ENCODE results near the gene CDK5RAP2.
A peak's percentile ranks its signal among the peaks of the same experiment; 100 is the strongest.
"Not testable (repeated sequence)": the region's sequence is repeated elsewhere in the genome, so short reads cannot be mapped to it uniquely, and the experiment has no call there.

The CDK5RAP2 gene

GRCh38 chr9:120524863-120525262, 55.1 kb downstream of the CDK5RAP2 start:
- Histone ChIP-seq H3K9me3 (ENCODE audit: insufficient read depth, low read depth, low read length) (no peaks in the 10 kb centered on the region), H3K9ac (ENCODE audit: low read depth, low read length) (no peak overlapping the region), H3K27me3 (ENCODE audit: insufficient read depth, low read length) (no peaks in the 10 kb centered on the region), H3K36me3 (ENCODE audit: insufficient read depth, low read depth, low read length) (peaks cover 86% of the 10 kb centered on the region), H3K4me3 (ENCODE audit: low read length) (peak overlapping the region; percentile 20; the same call in 1 of the 2 replicates), H3K4me1 (ENCODE audit: insufficient read depth, low read length) (peaks cover 28% of the 10 kb centered on the region; the same call in 1 of the 2 replicates), H3K27ac (ENCODE audit: low read length) (no peak overlapping the region)

GRCh38 chr9:120524038-120524437, 55.9 kb downstream of the CDK5RAP2 start:
- Histone ChIP-seq H3K9ac (ENCODE audit: low read depth, low read length) (no peak overlapping the region), H3K36me3 (ENCODE audit: insufficient read depth, low read depth, low read length) (peaks cover 83% of the 10 kb centered on the region), H3K4me3 (ENCODE audit: low read length) (no peak overlapping the region), H3K27ac (ENCODE audit: low read length) (no peak overlapping the region), H3K9me3 (ENCODE audit: insufficient read depth, low read depth, low read length) (no peaks in the 10 kb centered on the region), H3K27me3 (ENCODE audit: insufficient read depth, low read length) (no peaks in the 10 kb centered on the region), H3K4me1 (ENCODE audit: insufficient read depth, low read length) (peaks cover 19% of the 10 kb centered on the region; the same call in 1 of the 2 replicates)

- Histone ChIP-seq H3K4me1 (ENCODE audit: insufficient read depth, low read length) (peaks cover 8% of the 10 kb centered on the region; the same call in 1 of the 2 replicates), H3K9ac (ENCODE audit: low read depth, low read length) (no peak overlapping the region), H3K27me3 (ENCODE audit: insufficient read depth, low read length) (no peaks in the 10 kb centered on the region), H3K36me3 (ENCODE audit: insufficient read depth, low read depth, low read length) (peaks cover 79% of the 10 kb centered on the region), H3K4me3 (ENCODE audit: low read length) (no peak overlapping the region), H3K9me3 (ENCODE audit: insufficient read depth, low read depth, low read length) (no peaks in the 10 kb centered on the region), H3K27ac (ENCODE audit: low read length) (no peak overlapping the region)
Measured at GRCh38 chr9:120522558-120522957, 57.4 kb downstream of the CDK5RAP2 start.

DNA sequence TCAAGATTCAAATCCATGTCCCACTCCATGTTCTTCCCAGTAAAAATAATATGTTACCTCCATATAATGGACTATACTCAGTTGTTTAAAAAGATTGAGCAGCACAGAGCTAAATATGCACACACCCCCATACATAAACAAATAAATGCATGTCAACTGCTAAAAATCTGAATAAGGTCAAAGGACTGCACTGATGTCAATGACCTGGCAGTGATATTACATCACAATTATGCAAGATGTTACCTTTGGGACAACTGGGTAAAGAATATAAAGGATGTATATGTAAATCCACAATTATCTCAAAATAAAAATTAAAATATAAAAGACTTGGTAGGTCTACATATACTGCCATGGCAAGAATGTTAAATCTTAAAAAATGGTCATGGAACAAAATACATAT, 57.9 kb downstream of the CDK5RAP2 start:
- Histone ChIP-seq H3K4me3 (ENCODE audit: low read length) (no peak overlapping the region), H3K9me3 (ENCODE audit: insufficient read depth, low read depth, low read length) (no peaks in the 10 kb centered on the region), H3K27ac (ENCODE audit: low read length) (no peak overlapping the region), H3K36me3 (ENCODE audit: insufficient read depth, low read depth, low read length) (peaks cover 79% of the 10 kb centered on the region), H3K4me1 (ENCODE audit: insufficient read depth, low read length) (peaks cover 8% of the 10 kb centered on the region; the same call in 1 of the 2 replicates), H3K9ac (ENCODE audit: low read depth, low read length) (no peak overlapping the region), H3K27me3 (ENCODE audit: insufficient read depth, low read length) (no peaks in the 10 kb centered on the region)

- peaks cover 8% of the 10 kb centered on the region; the same call in 1 of the 2 replicates for H3K4me1 ChIP-seq (ENCODE audit: insufficient read depth, low read length)
- peaks cover 76% of the 10 kb centered on the region for H3K36me3 ChIP-seq (ENCODE audit: insufficient read depth, low read depth, low read length)
- no peak overlapping the region for H3K27ac ChIP-seq (ENCODE audit: low read length)
- H3K4me3 ChIP-seq (ENCODE audit: low read length) = no peak overlapping the region
- no peak overlapping the region for H3K9ac ChIP-seq (ENCODE audit: low read depth, low read length)
- no peaks in the 10 kb centered on the region for H3K27me3 ChIP-seq (ENCODE audit: insufficient read depth, low read length)
- H3K9me3 ChIP-seq (ENCODE audit: insufficient read depth, low read depth, low read length) = no peaks in the 10 kb centered on the region
Measured at GRCh38 chr9:120521101-120521500, 58.9 kb downstream of the CDK5RAP2 start.

DNA sequence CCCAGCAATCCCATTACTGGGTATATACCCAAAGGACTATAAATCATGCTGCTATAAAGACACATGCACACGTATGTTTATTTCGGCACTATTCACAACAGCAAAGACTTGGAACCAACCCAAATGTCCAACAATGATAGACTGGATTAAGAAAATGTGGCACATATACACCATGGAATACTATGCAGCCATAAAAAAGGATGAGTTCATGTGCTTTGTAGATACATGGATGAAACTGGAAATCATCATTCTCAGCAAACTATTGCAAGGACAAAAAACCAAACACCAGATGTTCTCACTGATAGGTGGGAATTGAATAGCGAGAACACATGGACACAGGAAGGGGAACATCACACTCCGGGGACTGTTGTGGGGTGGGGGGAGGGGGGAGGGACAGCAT, 64.0 kb downstream of the CDK5RAP2 start:
- not testable (repeated sequence) for H3K27me3 ChIP-seq (ENCODE audit: insufficient read depth, low read length); H3K9me3 ChIP-seq (ENCODE audit: insufficient read depth, low read depth, low read length); H3K9ac ChIP-seq (ENCODE audit: low read depth, low read length); H3K4me3 ChIP-seq (ENCODE audit: low read length); H3K27ac ChIP-seq (ENCODE audit: low read length); H3K4me1 ChIP-seq (ENCODE audit: insufficient read depth, low read length)
- peaks cover 61% of the 10 kb centered on the region for H3K36me3 ChIP-seq (ENCODE audit: insufficient read depth, low read depth, low read length)

- H3K9me3 ChIP-seq (ENCODE audit: insufficient read depth, low read depth, low read length); H3K4me1 ChIP-seq (ENCODE audit: insufficient read depth, low read length); H3K27ac ChIP-seq (ENCODE audit: low read length); H3K9ac ChIP-seq (ENCODE audit: low read depth, low read length); H3K27me3 ChIP-seq (ENCODE audit: insufficient read depth, low read length); H3K4me3 ChIP-seq (ENCODE audit: low read length): not testable (repeated sequence)
- H3K36me3 ChIP-seq (ENCODE audit: insufficient read depth, low read depth, low read length) = peaks cover 63% of the 10 kb centered on the region
Measured at GRCh38 chr9:120515481-120515880, 64.5 kb downstream of the CDK5RAP2 start.

GRCh38 chr9:120514405-120514804, 65.6 kb downstream of the CDK5RAP2 start:
- Histone ChIP-seq H3K4me1 (ENCODE audit: insufficient read depth, low read length) (no peaks in the 10 kb centered on the region), H3K4me3 (ENCODE audit: low read length) (no peak overlapping the region), H3K36me3 (ENCODE audit: insufficient read depth, low read depth, low read length) (peaks cover 67% of the 10 kb centered on the region), H3K27ac (ENCODE audit: low read length) (no peak overlapping the region), H3K9me3 (ENCODE audit: insufficient read depth, low read depth, low read length) (no peaks in the 10 kb centered on the region), H3K27me3 (ENCODE audit: insufficient read depth, low read length) (no peaks in the 10 kb centered on the region), H3K9ac (ENCODE audit: low read depth, low read length) (no peak overlapping the region)

DNA sequence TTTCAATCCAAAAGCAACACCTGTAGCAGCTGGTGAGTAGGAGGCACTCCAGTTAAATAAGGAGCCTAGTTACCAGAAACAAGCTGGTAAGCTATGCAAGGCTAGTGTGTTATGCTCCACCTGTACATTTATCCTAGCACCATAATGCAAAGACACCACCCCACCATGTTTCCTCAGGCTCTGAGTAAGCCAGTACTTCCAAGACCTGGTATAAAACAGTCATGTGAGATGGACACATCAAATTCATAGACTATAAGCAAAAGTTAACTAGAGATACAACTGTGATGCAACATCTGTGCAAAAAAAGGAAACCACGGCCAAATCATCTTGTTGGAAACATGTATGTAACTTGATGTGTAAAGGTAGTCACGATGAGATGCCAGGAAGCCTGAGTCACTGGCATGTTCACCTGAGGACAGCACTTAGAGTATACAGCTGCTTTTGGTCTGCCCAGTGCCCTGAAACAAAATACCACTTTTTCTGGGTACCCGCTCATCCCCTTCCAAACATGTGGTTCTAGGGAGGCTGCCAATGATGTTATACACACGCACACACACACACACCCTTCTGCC, 66.1 kb downstream of the CDK5RAP2 start:
- Histone ChIP-seq H3K9ac (ENCODE audit: low read depth, low read length) (no peak overlapping the region), H3K9me3 (ENCODE audit: insufficient read depth, low read depth, low read length) (no peaks in the 10 kb centered on the region), H3K4me1 (ENCODE audit: insufficient read depth, low read length) (no peaks in the 10 kb centered on the region), H3K4me3 (ENCODE audit: low read length) (no peak overlapping the region), H3K27me3 (ENCODE audit: insufficient read depth, low read length) (no peaks in the 10 kb centered on the region), H3K36me3 (ENCODE audit: insufficient read depth, low read depth, low read length) (peaks cover 67% of the 10 kb centered on the region), H3K27ac (ENCODE audit: low read length) (no peak overlapping the region)

DNA sequence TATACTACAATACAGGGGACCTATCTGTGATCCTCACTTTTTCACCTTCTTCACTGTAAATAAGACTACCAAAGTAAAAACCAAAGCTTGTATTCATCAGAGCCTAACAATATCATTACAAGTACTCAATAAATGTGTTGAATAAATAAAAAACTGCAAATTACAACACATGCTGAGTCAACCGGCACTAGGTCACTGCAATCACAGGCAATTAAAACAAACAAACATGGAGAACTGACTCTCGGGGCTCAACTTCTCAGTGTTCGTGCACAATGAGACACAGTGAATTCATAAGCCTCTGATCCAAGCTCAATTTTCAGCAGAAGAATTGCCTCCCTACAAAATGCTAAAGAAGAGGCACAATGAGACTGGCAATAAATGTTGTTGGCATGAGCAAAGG, 69.2 kb downstream of the CDK5RAP2 start:
- H3K9ac ChIP-seq (ENCODE audit: low read depth, low read length) = no peak overlapping the region
- H3K27me3 ChIP-seq (ENCODE audit: insufficient read depth, low read length) = no peaks in the 10 kb centered on the region
- peaks cover 63% of the 10 kb centered on the region for H3K36me3 ChIP-seq (ENCODE audit: insufficient read depth, low read depth, low read length)
- H3K27ac ChIP-seq (ENCODE audit: low read length) = no peak overlapping the region
- peaks cover 5% of the 10 kb centered on the region; the same call in 1 of the 2 replicates for H3K9me3 ChIP-seq (ENCODE audit: insufficient read depth, low read depth, low read length)
- H3K4me1 ChIP-seq (ENCODE audit: insufficient read depth, low read length) = no peaks in the 10 kb centered on the region
- H3K4me3 ChIP-seq (ENCODE audit: low read length) = no peak overlapping the region

DNA sequence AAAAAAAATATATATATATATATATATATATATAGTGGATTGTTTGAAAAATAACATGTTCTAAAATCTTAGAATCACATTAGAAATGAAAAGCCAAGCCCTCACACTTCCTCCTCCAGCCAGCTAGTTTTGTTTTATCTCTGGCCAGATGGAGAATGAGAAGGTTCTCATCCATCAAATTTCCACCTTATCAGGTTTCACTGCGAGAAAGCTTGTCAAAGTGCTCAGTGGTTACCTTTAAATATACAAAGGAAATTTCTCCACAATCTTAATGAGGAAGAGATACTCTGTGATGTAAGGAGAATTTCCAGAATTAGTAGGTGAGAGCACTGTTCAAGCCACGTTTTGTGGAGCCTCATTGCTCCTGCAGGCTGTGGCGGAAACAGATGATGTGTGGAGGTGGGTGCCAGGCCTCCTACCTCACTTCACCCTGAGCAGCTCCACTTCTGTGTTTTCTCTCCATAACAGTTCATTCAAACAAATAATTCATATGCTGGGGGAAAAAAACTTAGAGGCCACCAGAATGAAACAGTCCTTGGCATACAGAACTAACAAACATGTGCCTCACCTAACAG, 71.9 kb downstream of the CDK5RAP2 start:
- H3K27ac ChIP-seq (ENCODE audit: low read length) = no peak overlapping the region
- H3K27me3 ChIP-seq (ENCODE audit: insufficient read depth, low read length) = no peaks in the 10 kb centered on the region
- no peak overlapping the region for H3K4me3 ChIP-seq (ENCODE audit: low read length)
- H3K9ac ChIP-seq (ENCODE audit: low read depth, low read length) = no peak overlapping the region
- H3K4me1 ChIP-seq (ENCODE audit: insufficient read depth, low read length) = no peaks in the 10 kb centered on the region
- peaks cover 6% of the 10 kb centered on the region; the same call in 1 of the 2 replicates for H3K9me3 ChIP-seq (ENCODE audit: insufficient read depth, low read depth, low read length)
- peaks cover 58% of the 10 kb centered on the region for H3K36me3 ChIP-seq (ENCODE audit: insufficient read depth, low read depth, low read length)

DNA sequence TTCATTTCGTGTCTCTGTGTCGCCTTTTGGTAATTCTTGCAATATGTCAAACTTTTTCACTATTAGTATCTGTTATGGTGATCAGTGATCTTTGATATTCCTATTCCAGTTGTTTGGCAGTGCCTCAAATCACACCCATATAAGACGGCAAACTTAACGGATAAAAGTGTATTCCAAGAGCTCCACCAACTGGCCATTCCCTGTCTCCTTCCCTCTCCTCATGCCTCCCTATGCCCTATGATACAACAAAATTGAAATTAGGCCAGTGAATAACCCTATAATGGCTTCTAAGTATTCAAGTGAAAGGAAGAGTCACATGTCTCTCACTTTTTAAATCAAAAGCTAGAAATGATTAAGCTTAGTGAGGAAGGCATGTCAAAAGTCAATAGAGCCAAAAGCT, 74.8 kb downstream of the CDK5RAP2 start:
- Histone ChIP-seq H3K9me3 (ENCODE audit: insufficient read depth, low read depth, low read length) (peaks cover 6% of the 10 kb centered on the region; the same call in 1 of the 2 replicates), H3K27ac (ENCODE audit: low read length) (no peak overlapping the region), H3K4me3 (ENCODE audit: low read length) (no peak overlapping the region), H3K9ac (ENCODE audit: low read depth, low read length) (no peak overlapping the region), H3K27me3 (ENCODE audit: insufficient read depth, low read length) (no peaks in the 10 kb centered on the region), H3K36me3 (ENCODE audit: insufficient read depth, low read depth, low read length) (peaks cover 55% of the 10 kb centered on the region), H3K4me1 (ENCODE audit: insufficient read depth, low read length) (no peaks in the 10 kb centered on the region)
